MM.1S (cell line): ENCODE data around the gene OR9I1.

Experiments
- CTCF ChIP-seq: fragments of 300-600 bp; sonication (generic); IDR thresholded peaks from 2 replicates; pipeline ENCODE4 v1.5.1; 2016; ENCODE audit warnings: antibody characterized with exemption, low read length, mixed read lengths
- EZH2 ChIP-seq: fragments of 300-600 bp; sonication (generic); optimal IDR thresholded peaks from 2 replicates; pipeline ENCODE3; 2017; ENCODE audit warnings: low read depth, mild to moderate bottlenecking, antibody characterized with exemption, low read length, mixed read lengths
- EZH2phosphoT487 ChIP-seq: fragments of 300-600 bp; sonication (generic); IDR thresholded peaks from 2 replicates; pipeline ENCODE4 v1.6.1; 2018; ENCODE audit warnings: antibody characterized with exemption, low read length

DNA sequence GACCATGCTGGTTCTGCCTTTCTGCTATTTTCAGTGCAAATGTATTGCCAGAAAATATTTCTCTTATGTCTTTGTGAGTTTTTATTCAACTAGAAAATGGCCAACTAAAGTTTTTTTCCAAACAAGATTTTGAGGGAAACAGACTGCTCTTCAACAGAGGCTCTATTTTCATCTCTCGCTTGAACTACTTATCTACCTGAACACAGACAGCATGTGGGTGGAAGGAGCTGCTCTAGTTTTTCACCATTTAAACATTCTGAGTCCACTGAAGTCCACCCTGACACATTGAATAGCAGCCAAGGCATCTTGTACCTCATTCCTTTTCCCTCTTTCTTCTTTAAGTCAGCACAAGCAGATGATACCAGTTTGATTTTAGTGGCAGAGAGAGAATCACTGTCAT is 9.8 kb upstream of the OR9I1 start:
- TF ChIP-seq CTCF (no peak), EZH2 (no peak), EZH2phosphoT487 (no peak)
